ENCODE results near the gene RBMS3.
"Not testable (repeated sequence)": the region's sequence is repeated elsewhere in the genome, so short reads cannot be mapped to it uniquely, and the experiment has no call there.

- TF ChIP-seq, protein P1, sequence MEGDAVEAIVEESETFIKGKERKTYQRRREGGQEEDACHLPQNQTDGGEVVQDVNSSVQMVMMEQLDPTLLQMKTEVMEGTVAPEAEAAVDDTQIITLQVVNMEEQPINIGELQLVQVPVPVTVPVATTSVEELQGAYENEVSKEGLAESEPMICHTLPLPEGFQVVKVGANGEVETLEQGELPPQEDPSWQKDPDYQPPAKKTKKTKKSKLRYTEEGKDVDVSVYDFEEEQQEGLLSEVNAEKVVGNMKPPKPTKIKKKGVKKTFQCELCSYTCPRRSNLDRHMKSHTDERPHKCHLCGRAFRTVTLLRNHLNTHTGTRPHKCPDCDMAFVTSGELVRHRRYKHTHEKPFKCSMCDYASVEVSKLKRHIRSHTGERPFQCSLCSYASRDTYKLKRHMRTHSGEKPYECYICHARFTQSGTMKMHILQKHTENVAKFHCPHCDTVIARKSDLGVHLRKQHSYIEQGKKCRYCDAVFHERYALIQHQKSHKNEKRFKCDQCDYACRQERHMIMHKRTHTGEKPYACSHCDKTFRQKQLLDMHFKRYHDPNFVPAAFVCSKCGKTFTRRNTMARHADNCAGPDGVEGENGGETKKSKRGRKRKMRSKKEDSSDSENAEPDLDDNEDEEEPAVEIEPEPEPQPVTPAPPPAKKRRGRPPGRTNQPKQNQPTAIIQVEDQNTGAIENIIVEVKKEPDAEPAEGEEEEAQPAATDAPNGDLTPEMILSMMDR (IDR thresholded peaks at IDR 0.05): not testable (repeated sequence)
- not testable (repeated sequence) for TF ChIP-seq EZH2, EZH2phosphoT487 (IDR thresholded peaks at IDR 0.05)
These were observed 389.6 kb downstream of the RBMS3 start for GRCh38 chr3:29670476-29670875.
